K562 (cell line): ENCODE data around the gene ICAM3. TPM values are rescaled to one million over a fixed set of nuclear protein-coding genes. Genes with fewer than 3 reads are reported as not detected.

Source experiments
- CBFB ChIP-seq: sonication (generic); formaldehyde crosslinking; IDR thresholded peaks from 2 replicates; pipeline ENCODE4 v1.4.0; 2020; ENCODE audit warnings: mild to moderate bottlenecking, missing genetic modification reagents
- GTF2E2 ChIP-seq: fragments of 200-800 bp; sonication (Bioruptor generic); IDR thresholded peaks from 2 replicates; pipeline ENCODE4 v1.6.1; 2016; ENCODE audit warnings: missing genetic modification characterization, missing compliant biosample characterization
- MEIS2 ChIP-seq: fragments of 450-650 bp; IDR thresholded peaks from 2 replicates; pipeline ENCODE4 v1.6.1; 2014; ENCODE audit warnings: mild to moderate bottlenecking; ENCODE audit not compliant: partially characterized antibody
- NRF1 ChIP-seq, 2 experiments: fragments of 450-650 bp; IDR thresholded peaks in 1 of 2; conservative IDR thresholded peaks in 1 of 2; 2 replicates each; pipeline ENCODE4 v1.6.1; 2014; ENCODE audit warnings: mild to moderate bottlenecking in 2 of 2
- PHTF2 ChIP-seq: fragments of 250-450 bp; sonication (Bioruptor Pico); IDR thresholded peaks from 2 replicates; pipeline ENCODE4 v1.5.0; 2021; ENCODE audit warnings: mild to moderate bottlenecking
- ZBTB40 ChIP-seq, 2 experiments: fragments of 450-650 bp in 1 of 2; sonication (generic) in 1 of 2; formaldehyde crosslinking in 1 of 2; IDR thresholded peaks; 2 replicates each; pipeline versions ENCODE4 v1.7.1 to v1.9.0; 2016 to 2022; ENCODE audit warnings: inconsistent platforms in 1 of 2, mild to moderate bottlenecking in 1 of 2, missing genetic modification reagents in 1 of 2
- ZNF174 ChIP-seq: fragments of 250-450 bp; sonication (Bioruptor Pico); IDR thresholded peaks from 2 replicates; pipeline ENCODE4 v1.4.0; 2020; ENCODE audit warnings: mild to moderate bottlenecking
- polyA plus RNA-seq, 8 experiments: library from polyadenylated mRNA; depleted of rRNA in 4 of 8; stranded (reverse) in 5 of 8; unstranded in 3 of 8; fragments of >200 nt; fragmentation: Nextera tagmentation in 2 of 8; fragmentation: Illumina TruSeq in 1 of 8; extraction: Ambion mirVana in 2 of 8; extraction: Trizol in 1 of 8; gene quantifications; 2 replicates each; pipeline versions ENCODE4 v1.2.1 to v1.2.3, GENCODE V29; 2011 to 2014; ENCODE audit warnings: inconsistent platforms in 1 of 8, missing spikeins in 1 of 8
- total RNA-seq, 7 experiments: library from RNA; depleted of rRNA in 6 of 7; stranded (reverse); fragments of >200 nt in 6 of 7; fragmentation: Illumina TruSeq in 2 of 7; extraction: Trizol in 2 of 7; gene quantifications; 2 replicates each; pipeline versions ENCODE4 v1.2.1 to v1.2.3, GENCODE V29; 2011 to 2021; ENCODE audit warnings: low replicate concordance in 1 of 7
- TF ChIP-seq, protein P1 (sequence below): sonication (generic); formaldehyde crosslinking; IDR thresholded peaks from 2 replicates; pipeline ENCODE4 v1.9.0; 2022; ENCODE audit warnings: mild to moderate bottlenecking, missing genetic modification reagents
- TF ChIP-seq, protein P2 (sequence below): fragments of 450-650 bp; IDR thresholded peaks from 2 replicates; pipeline ENCODE4 v1.6.1; 2016; ENCODE audit warnings: borderline replicate concordance

Gene ICAM3
- total and polyA plus RNA-seq, 9 of the 15 experiments (the other 6 are each of a cell fraction or from before 2014, with no cell fraction given), result 6.5 to 39.5 (median 24.2) TPM

- 0 out of 2 replicates have a peak, but pooled peaks have one; percentile 29 for TF ChIP-seq ZBTB40 (IDR thresholded peaks at IDR 0.05)
- TF ChIP-seq ZBTB40 (CRISPR knock-in tag; IDR thresholded peaks at IDR 0.05), result no peak
- TF ChIP-seq GTF2E2 (tag), result no peak
- TF ChIP-seq ZNF174, result no peak
- TF ChIP-seq PHTF2 (CRISPR knock-in tag), result no peak
- TF ChIP-seq NRF1 (conservative IDR thresholded peaks at IDR 0.05 in 1 of 2, IDR thresholded peaks at IDR 0.05 in 1 of 2), result peak; percentile 45 to 70
- TF ChIP-seq CBFB (CRISPR knock-in tag), result no peak
- TF ChIP-seq, protein P1, sequence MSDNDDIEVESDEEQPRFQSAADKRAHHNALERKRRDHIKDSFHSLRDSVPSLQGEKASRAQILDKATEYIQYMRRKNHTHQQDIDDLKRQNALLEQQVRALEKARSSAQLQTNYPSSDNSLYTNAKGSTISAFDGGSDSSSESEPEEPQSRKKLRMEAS (CRISPR knock-in tag), result peak; percentile 46
- no peak for TF ChIP-seq MEIS2
- TF ChIP-seq, protein P2, sequence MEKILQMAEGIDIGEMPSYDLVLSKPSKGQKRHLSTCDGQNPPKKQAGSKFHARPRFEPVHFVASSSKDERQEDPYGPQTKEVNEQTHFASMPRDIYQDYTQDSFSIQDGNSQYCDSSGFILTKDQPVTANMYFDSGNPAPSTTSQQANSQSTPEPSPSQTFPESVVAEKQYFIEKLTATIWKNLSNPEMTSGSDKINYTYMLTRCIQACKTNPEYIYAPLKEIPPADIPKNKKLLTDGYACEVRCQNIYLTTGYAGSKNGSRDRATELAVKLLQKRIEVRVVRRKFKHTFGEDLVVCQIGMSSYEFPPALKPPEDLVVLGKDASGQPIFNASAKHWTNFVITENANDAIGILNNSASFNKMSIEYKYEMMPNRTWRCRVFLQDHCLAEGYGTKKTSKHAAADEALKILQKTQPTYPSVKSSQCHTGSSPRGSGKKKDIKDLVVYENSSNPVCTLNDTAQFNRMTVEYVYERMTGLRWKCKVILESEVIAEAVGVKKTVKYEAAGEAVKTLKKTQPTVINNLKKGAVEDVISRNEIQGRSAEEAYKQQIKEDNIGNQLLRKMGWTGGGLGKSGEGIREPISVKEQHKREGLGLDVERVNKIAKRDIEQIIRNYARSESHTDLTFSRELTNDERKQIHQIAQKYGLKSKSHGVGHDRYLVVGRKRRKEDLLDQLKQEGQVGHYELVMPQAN, result peak; percentile 24; the same call in 1 of the 2 replicates
These were observed 46.4 kb downstream of the ICAM3 start (continued) for GRCh38 chr19:10292789-10293636.
